ENCODE data around the gene MAMDC4. TPM values are rescaled to one million over a fixed set of nuclear protein-coding genes. Genes with fewer than 3 reads are reported as not detected.
A peak's percentile ranks its signal among the peaks of the same experiment; 100 is the strongest.

MAMDC4 gene
- polyA plus RNA-seq, 3 donors = 4.9 to 9.8 (median 7.2) TPM

GRCh38 chr9:136845465-136846260, 6.5 kb upstream of the MAMDC4 start:
- no peak overlapping the region for H3K27ac ChIP-seq (ENCODE audit: low read depth, low read length)
- 18 to 69% (median 29%) methylated on average over 88 to 102 of the region's 102 CpGs for WGBS, 3 donors

GRCh38 chr9:136846376-136847087, 5.6 kb upstream of the MAMDC4 start:
- H3K27ac ChIP-seq (ENCODE audit: low read depth, low read length) = no peak overlapping the region
- WGBS, 3 donors = 6 to 44% (median 6%) methylated on average over 91 to 98 of the region's 98 CpGs

GRCh38 chr9:136847088-136847825, 4.9 kb upstream of the MAMDC4 start:
- 1 to 34% (median 4%) methylated on average over 43 to 74 of the region's 75 CpGs for WGBS, 3 donors
- H3K27ac ChIP-seq (ENCODE audit: low read depth, low read length) = no peak overlapping the region

- H3K27ac ChIP-seq (ENCODE audit: low read depth, low read length) = no peak overlapping the region
- WGBS, 3 donors = 1% methylated on average over 47 to 48 of the region's 48 CpGs
Observed at GRCh38 chr9:136847826-136848392, 4.2 kb upstream of the MAMDC4 start.

GRCh38 chr9:136848393-136849037, 3.6 kb upstream of the MAMDC4 start:
- WGBS, 3 donors = 0 to 1% (median 1%) methylated on average over 43 to 47 of the region's 53 CpGs
- peak overlapping the region; percentile 3 for H3K27ac ChIP-seq (ENCODE audit: low read depth, low read length)

- H3K27ac ChIP-seq (ENCODE audit: low read depth, low read length) = peak within 1 kb of the TSS; percentile 73
- 0 to 1% (median 0%) methylated on average over 67 to 77 of the region's 77 CpGs for WGBS, 3 donors
Observed at GRCh38 chr9:136849038-136849959, 2.8 kb upstream of the MAMDC4 start, which contains the start of gene PHPT1. Gene PHPT1 (plus strand): TSS chr9:136849409. CDS start chr9:136849431, 22 bp downstream.

- 41 to 57% (median 47%) methylated on average over 42 to 43 of the region's 43 CpGs for WGBS, 3 donors
- H3K27ac ChIP-seq (ENCODE audit: low read depth, low read length) = no peak overlapping the region
Observed at GRCh38 chr9:136849960-136850865, 1.9 kb upstream of the MAMDC4 start.

- H3K27ac ChIP-seq (ENCODE audit: low read depth, low read length) = no peak overlapping the region
- WGBS, 3 donors = 69 to 86% (median 82%) methylated on average over 23 of the region's 23 CpGs
Observed at GRCh38 chr9:136850866-136851775, 1.0 kb upstream of the MAMDC4 start.

GRCh38 chr9:136852664-136853595, 784 bp downstream of the MAMDC4 start:
- H3K27ac ChIP-seq (ENCODE audit: low read depth, low read length) = no peak overlapping the region
- WGBS, 3 donors = 84 to 89% (median 87%) methylated on average over 26 to 29 of the region's 29 CpGs

GRCh38 chr9:136853596-136854112, 1.5 kb downstream of the MAMDC4 start:
- H3K27ac ChIP-seq (ENCODE audit: low read depth, low read length) = no peak overlapping the region
- 80 to 89% (median 84%) methylated on average over 18 of the region's 18 CpGs for WGBS, 3 donors

GRCh38 chr9:136854113-136854841, 2.1 kb downstream of the MAMDC4 start:
- WGBS, 3 donors = 74 to 81% (median 79%) methylated on average over 28 to 30 of the region's 30 CpGs
- no peak overlapping the region for H3K27ac ChIP-seq (ENCODE audit: low read depth, low read length)

GRCh38 chr9:136854842-136855460, 2.8 kb downstream of the MAMDC4 start:
- no peak overlapping the region for H3K27ac ChIP-seq (ENCODE audit: low read depth, low read length)
- 82 to 87% (median 86%) methylated on average over 22 to 23 of the region's 23 CpGs for WGBS, 3 donors

GRCh38 chr9:136855461-136856078, 3.4 kb downstream of the MAMDC4 start:
- WGBS, 3 donors = 74 to 81% (median 77%) methylated on average over 21 to 26 of the region's 26 CpGs
- H3K27ac ChIP-seq (ENCODE audit: low read depth, low read length) = no peak overlapping the region

Data from adipose tissue (tissue), 3 donors.